Activated naive CD8-positive, alpha-beta T cell (primary cell): ENCODE measurements around the gene SLC25A25.
"Not testable (repeated sequence)": the region's sequence is repeated elsewhere in the genome, so short reads cannot be mapped to it uniquely, and the experiment has no call there.

Source experiments
- H3K27ac Mint-ChIP-seq: one replicate; pipeline ENCODE4 v1.8.0; 2021; ENCODE audit warnings: mixed read lengths
- H3K27me3 Mint-ChIP-seq: one replicate; pipeline ENCODE4 v1.8.0; 2021; ENCODE audit warnings: mixed read lengths
- H3K36me3 Mint-ChIP-seq: one replicate; pipeline ENCODE4 v1.8.0; 2021; ENCODE audit warnings: mixed read lengths
- H3K4me1 Mint-ChIP-seq: one replicate; pipeline ENCODE4 v1.8.0; 2021; ENCODE audit warnings: low read depth, mixed read lengths
- H3K4me3 Mint-ChIP-seq: one replicate; pipeline ENCODE4 v1.8.0; 2021; ENCODE audit warnings: mild to moderate bottlenecking, mixed read lengths
- H3K9me3 Mint-ChIP-seq: one replicate; pipeline ENCODE4 v1.8.0; 2021; ENCODE audit warnings: low read depth, mixed read lengths

Gene SLC25A25

GRCh38 chr9:128103589-128103962, 35.5 kb downstream of the SLC25A25 start:
- Mint-ChIP-seq H3K27ac (peak overlapping the region; percentile 72), H3K36me3 (peaks cover 2% of the 10 kb centered on the region), H3K9me3 (no peaks in the 10 kb centered on the region), H3K27me3 (no peaks in the 10 kb centered on the region), H3K4me1 (peaks cover 43% of the 10 kb centered on the region), H3K4me3 (peak overlapping the region; percentile 60)

DNA sequence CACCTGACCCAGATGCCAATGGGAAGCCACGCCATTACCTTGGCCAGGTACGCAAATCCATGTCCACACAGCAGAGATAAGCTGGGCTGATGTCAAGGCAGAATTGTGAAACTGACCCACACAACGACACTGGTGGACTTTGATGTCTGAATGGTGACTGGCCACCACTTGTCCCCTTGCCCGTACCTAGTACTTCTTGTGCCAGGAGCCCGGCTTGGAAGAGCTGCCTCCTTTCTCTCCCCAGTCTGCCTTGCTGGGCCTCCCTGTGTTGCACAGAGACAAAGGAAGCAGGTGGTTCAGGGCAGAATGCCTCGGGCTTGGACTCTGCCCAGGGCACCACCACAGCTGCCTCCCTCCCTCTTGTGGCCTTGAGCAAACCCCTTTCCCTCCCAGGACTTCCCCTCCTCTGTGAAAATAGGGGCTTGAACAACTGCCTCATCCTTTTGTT, 36.2 kb downstream of the SLC25A25 start:
- Mint-ChIP-seq H3K36me3 (peaks cover 2% of the 10 kb centered on the region), H3K4me3 (no peak overlapping the region), H3K9me3 (no peaks in the 10 kb centered on the region)

GRCh38 chr9:128105538-128106175, 37.6 kb downstream of the SLC25A25 start:
- no peaks in the 10 kb centered on the region for H3K9me3 Mint-ChIP-seq
- H3K4me1 Mint-ChIP-seq: peaks cover 38% of the 10 kb centered on the region
- no peaks in the 10 kb centered on the region for H3K27me3 Mint-ChIP-seq
- peaks cover 5% of the 10 kb centered on the region for H3K36me3 Mint-ChIP-seq
- H3K4me3 Mint-ChIP-seq: no peak overlapping the region
- no peak overlapping the region for H3K27ac Mint-ChIP-seq

More for the DNA sequence above, 36.2 kb downstream of the SLC25A25 start:
- peaks cover 37% of the 10 kb centered on the region for H3K4me1 Mint-ChIP-seq
- H3K27ac Mint-ChIP-seq: no peak overlapping the region
- H3K27me3 Mint-ChIP-seq: no peaks in the 10 kb centered on the region

DNA sequence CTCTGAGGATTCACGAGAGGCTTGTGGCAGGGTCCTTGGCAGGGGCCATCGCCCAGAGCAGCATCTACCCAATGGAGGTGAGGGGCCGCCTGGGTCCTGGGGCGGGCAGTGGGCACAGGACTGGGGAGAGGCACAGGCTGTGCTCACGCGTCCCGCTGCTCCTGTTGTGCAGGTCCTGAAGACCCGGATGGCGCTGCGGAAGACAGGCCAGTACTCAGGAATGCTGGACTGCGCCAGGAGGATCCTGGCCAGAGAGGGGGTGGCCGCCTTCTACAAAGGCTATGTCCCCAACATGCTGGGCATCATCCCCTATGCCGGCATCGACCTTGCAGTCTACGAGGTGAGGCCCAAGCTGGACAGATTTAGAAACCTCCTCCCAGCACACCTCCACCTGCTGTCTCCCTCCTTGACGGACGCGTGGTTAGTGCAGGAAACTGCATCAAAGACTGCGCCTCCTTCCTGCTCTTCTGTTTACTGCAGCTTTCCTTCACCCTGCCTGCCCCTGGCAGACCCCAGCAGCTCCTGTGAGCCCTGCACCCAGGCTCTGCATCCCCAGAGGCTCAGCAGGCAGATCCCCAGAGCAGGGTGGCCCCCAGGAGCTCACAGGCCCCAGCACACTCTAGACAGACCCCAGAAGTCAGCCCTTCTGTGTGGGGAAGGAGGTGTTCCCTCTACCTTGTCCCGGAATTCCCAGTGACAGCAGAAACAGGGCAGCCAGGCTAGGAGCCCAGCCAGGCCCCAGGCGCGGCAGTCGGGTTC, 38.3 kb downstream of the SLC25A25 start:
- no peaks in the 10 kb centered on the region for H3K9me3 Mint-ChIP-seq
- peak overlapping the region; percentile 66 for H3K27ac Mint-ChIP-seq
- H3K36me3 Mint-ChIP-seq: peaks cover 3% of the 10 kb centered on the region

GRCh38 chr9:128106940-128107467, 39.0 kb downstream of the SLC25A25 start:
- Mint-ChIP-seq H3K4me1 (peaks cover 34% of the 10 kb centered on the region), H3K9me3 (no peaks in the 10 kb centered on the region), H3K27me3 (no peaks in the 10 kb centered on the region), H3K36me3 (peaks cover 3% of the 10 kb centered on the region), H3K4me3 (no peak overlapping the region), H3K27ac (peak overlapping the region; percentile 34)

More for the DNA sequence above, 38.3 kb downstream of the SLC25A25 start:
- no peak overlapping the region for H3K4me3 Mint-ChIP-seq
- peaks cover 36% of the 10 kb centered on the region for H3K4me1 Mint-ChIP-seq
- no peaks in the 10 kb centered on the region for H3K27me3 Mint-ChIP-seq

GRCh38 chr9:128107468-128108268, 39.6 kb downstream of the SLC25A25 start:
- no peak overlapping the region for H3K27ac Mint-ChIP-seq
- H3K36me3 Mint-ChIP-seq: peaks cover 3% of the 10 kb centered on the region
- H3K4me3 Mint-ChIP-seq: no peak overlapping the region
- no peaks in the 10 kb centered on the region for H3K9me3 Mint-ChIP-seq
- no peaks in the 10 kb centered on the region for H3K27me3 Mint-ChIP-seq
- peaks cover 32% of the 10 kb centered on the region for H3K4me1 Mint-ChIP-seq

GRCh38 chr9:128108269-128109049, 40.4 kb downstream of the SLC25A25 start:
- Mint-ChIP-seq H3K36me3 (peaks cover 6% of the 10 kb centered on the region), H3K27ac (no peak overlapping the region), H3K4me3 (no peak overlapping the region)

GRCh38 chr9:128109050-128109709, 41.1 kb downstream of the SLC25A25 start:
- no peak overlapping the region for H3K4me3 Mint-ChIP-seq
- peaks cover 6% of the 10 kb centered on the region for H3K36me3 Mint-ChIP-seq
- H3K27ac Mint-ChIP-seq: no peak overlapping the region
- H3K9me3 Mint-ChIP-seq: no peaks in the 10 kb centered on the region
- peaks cover 19% of the 10 kb centered on the region for H3K4me1 Mint-ChIP-seq
- no peaks in the 10 kb centered on the region for H3K27me3 Mint-ChIP-seq

More at GRCh38 chr9:128108269-128109049, 40.4 kb downstream of the SLC25A25 start:
- no peaks in the 10 kb centered on the region for H3K27me3 Mint-ChIP-seq
- H3K9me3 Mint-ChIP-seq: no peaks in the 10 kb centered on the region
- H3K4me1 Mint-ChIP-seq: peaks cover 25% of the 10 kb centered on the region

DNA sequence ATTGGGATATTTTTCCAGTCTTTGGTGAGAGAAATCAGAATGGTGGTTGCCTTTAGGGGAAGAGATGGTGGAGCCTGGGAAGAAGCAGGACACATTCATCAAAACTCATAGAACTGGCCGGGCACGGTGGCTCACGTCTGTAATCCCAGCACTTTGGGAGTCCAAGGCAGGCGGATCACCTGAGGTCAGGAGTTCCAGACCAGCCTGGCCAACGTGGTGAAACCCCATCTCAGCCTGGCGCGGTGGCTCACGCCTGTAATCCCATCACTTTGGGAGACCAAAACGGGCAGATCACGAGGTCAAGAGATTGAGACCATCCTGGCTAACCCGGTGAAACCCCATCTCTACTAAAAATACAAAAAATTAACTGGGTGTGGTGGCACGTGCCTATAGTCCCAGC, 43.7 kb downstream of the SLC25A25 start:
- not testable (repeated sequence) for H3K36me3 Mint-ChIP-seq, H3K4me3 Mint-ChIP-seq, H3K27ac Mint-ChIP-seq, H3K4me1 Mint-ChIP-seq, H3K9me3 Mint-ChIP-seq, H3K27me3 Mint-ChIP-seq

DNA sequence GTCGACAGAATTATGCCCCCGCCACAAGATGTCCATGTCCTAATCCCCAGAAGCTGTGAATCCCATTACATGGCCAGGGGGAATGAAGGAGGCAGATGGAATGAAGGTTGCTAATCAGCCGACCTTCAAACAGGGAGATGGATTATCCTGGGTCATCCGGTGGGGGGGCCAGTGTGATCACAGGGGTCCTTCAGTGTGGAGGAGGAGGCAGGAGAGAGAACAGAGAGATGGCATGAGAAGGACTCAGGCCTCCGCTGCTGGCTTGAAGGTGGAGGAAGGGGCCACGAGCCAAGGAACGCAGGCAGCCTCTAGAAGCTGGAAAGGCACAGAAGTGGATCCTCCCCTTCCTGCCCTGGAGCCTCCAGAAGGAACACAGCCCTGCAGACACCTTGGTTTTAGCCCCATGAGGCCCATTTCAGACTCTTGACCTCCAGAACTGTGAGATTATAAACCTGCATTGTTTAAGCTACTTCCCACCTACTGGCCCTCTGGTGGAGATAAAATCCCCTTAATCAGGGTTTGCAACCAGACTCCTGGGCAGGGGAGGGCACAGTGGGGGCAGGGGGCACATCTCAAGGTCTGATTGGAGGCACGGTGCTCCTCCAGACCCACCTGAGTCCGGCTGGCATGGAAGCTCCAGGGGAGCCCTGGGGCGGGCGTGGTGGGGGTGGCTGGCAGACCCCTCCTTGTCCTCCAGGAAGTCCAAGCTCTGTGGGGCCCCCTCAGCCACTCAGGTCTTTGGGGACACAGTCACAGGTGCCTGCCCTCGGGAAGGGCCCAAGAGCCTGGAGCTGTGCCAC, 45.7 kb downstream of the SLC25A25 start:
- no peaks in the 10 kb centered on the region for H3K9me3 Mint-ChIP-seq
- no peak overlapping the region for H3K4me3 Mint-ChIP-seq
- H3K27me3 Mint-ChIP-seq: no peaks in the 10 kb centered on the region
- peaks cover 15% of the 10 kb centered on the region for H3K4me1 Mint-ChIP-seq
- H3K36me3 Mint-ChIP-seq: peaks cover 6% of the 10 kb centered on the region
- no peak overlapping the region for H3K27ac Mint-ChIP-seq

GRCh38 chr9:128114326-128115186, 46.5 kb downstream of the SLC25A25 start:
- no peaks in the 10 kb centered on the region for H3K9me3 Mint-ChIP-seq

GRCh38 chr9:128115187-128116103, 47.4 kb downstream of the SLC25A25 start:
- H3K27me3 Mint-ChIP-seq: no peaks in the 10 kb centered on the region
- no peaks in the 10 kb centered on the region for H3K9me3 Mint-ChIP-seq
- H3K4me1 Mint-ChIP-seq: peaks cover 12% of the 10 kb centered on the region
- H3K27ac Mint-ChIP-seq: no peak overlapping the region
- no peak overlapping the region for H3K4me3 Mint-ChIP-seq
- peaks cover 3% of the 10 kb centered on the region for H3K36me3 Mint-ChIP-seq

More at GRCh38 chr9:128114326-128115186, 46.5 kb downstream of the SLC25A25 start:
- no peak overlapping the region for H3K27ac Mint-ChIP-seq
- no peaks in the 10 kb centered on the region for H3K27me3 Mint-ChIP-seq
- H3K4me3 Mint-ChIP-seq: no peak overlapping the region
- H3K4me1 Mint-ChIP-seq: peaks cover 14% of the 10 kb centered on the region
- peaks cover 5% of the 10 kb centered on the region for H3K36me3 Mint-ChIP-seq
